IMR-90 (cell line): ENCODE results near the gene MICAL2. TPM values are rescaled to one million over a fixed set of nuclear protein-coding genes. Genes with fewer than 3 reads are reported as not detected.

Source experiments
- ATAC-seq: fragments of 200-7000 bp; cut with Tn5 transposase; 2 replicates; pipeline ENCODE4 v1.9.1; 2020; ENCODE audit warnings: low read depth, mild to moderate bottlenecking, moderate library complexity
- BruUV-seq: library from RNA; stranded (reverse); fragments of 400-500 nt; replicated peaks from 2 replicates; lab custom pipeline; 2021; lab: Mats Ljungman, UMichigan
- CTCF ChIA-PET: fragments of 300-600 bp; formaldehyde crosslinking; extraction: SDS; loops from one replicate; lab custom pipeline; 2021; ENCODE audit warnings: antibody characterized with exemption; lab: Yijun Ruan, JAX
- POLR2A ChIA-PET: fragments of 300-600 bp; sonication (Branson Sonifier 250); formaldehyde crosslinking; loops from one replicate; lab custom pipeline; 2022; ENCODE audit warnings: antibody characterized with exemption; ENCODE audit not compliant: unreplicated experiment; lab: Charles Lee
- DNase-seq: peaks from one replicate; pipeline ENCODE4 v3.0.0; 2013
- H2AFZ ChIP-seq: replicated peaks from 2 replicates; pipeline ENCODE3; 2013; ENCODE audit warnings: low read length, mild to moderate bottlenecking; ENCODE audit not compliant: poor library complexity
- H2AK5ac ChIP-seq: 2 replicates; pipeline ENCODE4 v1.6.1; 2013; ENCODE audit warnings: low read depth, low read length, inconsistent platforms
- H2AK9ac ChIP-seq: replicated peaks from 2 replicates; pipeline ENCODE3; 2013; ENCODE audit warnings: mild to moderate bottlenecking, low read depth, low read length, moderate library complexity; ENCODE audit not compliant: poor library complexity
- H2BK120ac ChIP-seq: 2 replicates; pipeline ENCODE4 v1.6.1; 2013; ENCODE audit warnings: low read depth, low read length, inconsistent platforms
- H2BK15ac ChIP-seq: 3 replicates; pipeline ENCODE4 v1.6.1; 2013; ENCODE audit warnings: low read depth, low read length, inconsistent platforms
- H2BK20ac ChIP-seq: 2 replicates; pipeline ENCODE4 v1.6.1; 2013; ENCODE audit warnings: low read depth, mild to moderate bottlenecking, inconsistent platforms, low read length, moderate library complexity
- H2BK5ac ChIP-seq: 2 replicates; pipeline ENCODE4 v1.6.1; 2013; ENCODE audit warnings: mild to moderate bottlenecking, low read depth, low read length, inconsistent platforms; ENCODE audit not compliant: poor library complexity, severe bottlenecking
- H3K14ac ChIP-seq: replicated peaks from 2 replicates; pipeline ENCODE4 v1.6.1; 2013; ENCODE audit warnings: low read depth, low read length, inconsistent platforms
- H3K18ac ChIP-seq: 2 replicates; pipeline ENCODE4 v1.6.1; 2013; ENCODE audit warnings: low read depth, low read length, control low read depth
- H3K23ac ChIP-seq: 2 replicates; pipeline ENCODE4 v1.6.1; 2013; ENCODE audit warnings: low read depth, low read length, inconsistent platforms
- H3K27ac ChIP-seq: 2 replicates; pipeline ENCODE4 v1.5.1; 2013; ENCODE audit warnings: mild to moderate bottlenecking, control low read depth, low read length; ENCODE audit not compliant: insufficient read depth
- H3K27me3 ChIP-seq: 2 replicates; pipeline ENCODE4 v1.6.1; 2013; ENCODE audit warnings: low read length; ENCODE audit not compliant: control insufficient read depth, insufficient read depth
- H3K36me3 ChIP-seq: 2 replicates; pipeline ENCODE4 v1.6.1; 2013; ENCODE audit warnings: low read length, mixed read lengths; ENCODE audit not compliant: control insufficient read depth, insufficient read depth
- H3K4ac ChIP-seq: 2 replicates; pipeline ENCODE4 v1.6.1; 2013; ENCODE audit warnings: low read depth, low read length, inconsistent platforms
- H3K4me1 ChIP-seq: 2 replicates; pipeline ENCODE4 v1.6.1; 2013; ENCODE audit warnings: low read length, mixed read lengths; ENCODE audit not compliant: control insufficient read depth, insufficient read depth
- H3K4me2 ChIP-seq: 2 replicates; pipeline ENCODE4 v1.6.1; 2013; ENCODE audit warnings: low read depth, mild to moderate bottlenecking, control low read depth, low read length, moderate library complexity
- H3K4me3 ChIP-seq: 2 replicates; pipeline ENCODE4 v1.5.1; 2013; ENCODE audit warnings: low read depth, mild to moderate bottlenecking, control low read depth, low read length, moderate library complexity; ENCODE audit not compliant: insufficient read depth
- H3K56ac ChIP-seq: 2 replicates; pipeline ENCODE4 v1.6.1; 2013; ENCODE audit warnings: low read length, inconsistent platforms; ENCODE audit not compliant: insufficient read depth; ENCODE audit errors: extremely low read depth
- H3K79me1 ChIP-seq, 2 experiments: 2 replicates each; pipeline ENCODE4 v1.6.1; 2013; ENCODE audit warnings: low read length in 2 of 2, inconsistent platforms in 1 of 2, low read depth in 1 of 2
- H3K9ac ChIP-seq: 2 replicates; pipeline ENCODE4 v1.6.1; 2013; ENCODE audit warnings: low read depth, low read length, control low read depth
- H3K9me1 ChIP-seq: 2 replicates; pipeline ENCODE4 v1.6.1; 2013; ENCODE audit warnings: low read length, inconsistent platforms; ENCODE audit not compliant: insufficient read depth
- H3K9me3 ChIP-seq: 2 replicates; pipeline ENCODE4 v1.6.1; 2013; ENCODE audit warnings: low read length; ENCODE audit not compliant: control insufficient read depth, insufficient read depth
- H4K20me1 ChIP-seq: 2 replicates; pipeline ENCODE4 v1.6.1; 2013; ENCODE audit warnings: low read length, inconsistent platforms; ENCODE audit not compliant: insufficient read depth
- H4K5ac ChIP-seq: 2 replicates; pipeline ENCODE4 v1.6.1; 2013; ENCODE audit warnings: mild to moderate bottlenecking, low read depth, low read length, control low read depth
- H4K8ac ChIP-seq, 2 experiments: 2 replicates each; pipeline ENCODE4 v1.6.1; 2013; ENCODE audit warnings: low read depth in 2 of 2, low read length in 2 of 2, control low read depth in 1 of 2, inconsistent platforms in 1 of 2
- H4K91ac ChIP-seq: 2 replicates; pipeline ENCODE4 v1.6.1; 2013; ENCODE audit warnings: low read depth, low read length, inconsistent platforms; ENCODE audit not compliant: insufficient read depth
- CEBPB ChIP-seq: IDR thresholded peaks from 2 replicates; pipeline ENCODE4 v1.6.1; 2012; ENCODE audit warnings: low read depth, low read length, improper control_type of control experiment
- CHD1 ChIP-seq: IDR thresholded peaks from 2 replicates; pipeline ENCODE4 v1.6.1; 2012; ENCODE audit warnings: low read depth, low read length, improper control_type of control experiment
- ELK1 ChIP-seq: fragments of 150-350 bp; IDR thresholded peaks from 2 replicates; pipeline ENCODE4 v1.6.1; 2016; ENCODE audit warnings: low read depth, mild to moderate bottlenecking, low read length, moderate library complexity, borderline replicate concordance
- FOS ChIP-seq: fragments of 150-350 bp; IDR thresholded peaks from 2 replicates; pipeline ENCODE4 v1.6.1; 2016; ENCODE audit warnings: low read depth, low read length
- MAFK ChIP-seq: IDR thresholded peaks from 2 replicates; pipeline ENCODE4 v1.6.1; 2012; ENCODE audit warnings: low read depth, low read length, improper control_type of control experiment
- MAZ ChIP-seq: IDR thresholded peaks from 2 replicates; pipeline ENCODE4 v1.6.1; 2012; ENCODE audit warnings: low read depth, mild to moderate bottlenecking, low read length, improper control_type of control experiment, moderate library complexity, borderline replicate concordance
- NFE2L2 ChIP-seq: fragments of 150-350 bp; IDR thresholded peaks from 2 replicates; pipeline ENCODE4 v1.6.1; 2016; ENCODE audit warnings: low read depth, mild to moderate bottlenecking, low read length
- RAD21 ChIP-seq: IDR thresholded peaks from 2 replicates; pipeline ENCODE4 v1.6.1; 2012; ENCODE audit warnings: low read length, improper control_type of control experiment
- RFX5 ChIP-seq: IDR thresholded peaks from 2 replicates; pipeline ENCODE4 v1.8.0; 2012; ENCODE audit warnings: low read depth, mild to moderate bottlenecking, low read length, moderate library complexity
- SMC3 ChIP-seq: fragments of 150-350 bp; IDR thresholded peaks from 2 replicates; pipeline ENCODE4 v1.6.1; 2016; ENCODE audit warnings: low read depth, mild to moderate bottlenecking, antibody characterized with exemption, low read length, moderate library complexity
- WGBS, 2 experiments: methylation state at CpG; one replicate each; pipeline versions ENCODE4 v1.1.5 to v1.1.7; 2013; ENCODE audit warnings: missing lambda C conversion rate in 2 of 2; ENCODE audit not compliant: insufficient read length in 1 of 2; ENCODE audit errors: extremely low coverage in 2 of 2; 5-methylcytosine and 5-hydroxymethylcytosine counted together
- dilution Hi-C: fragments of 300-500 bp; cut with HindIII; formaldehyde crosslinking; loops from one replicate; pipeline ENCODE4 v1.14.3; 2018; ENCODE audit warnings: low sequenced_read_pairs; ENCODE audit not compliant: unreplicated experiment
- in situ Hi-C: fragments of 300-500 bp; cut with MboI; formaldehyde crosslinking; loops from 3 replicates; pipeline ENCODE4 v1.14.3; 2019; ENCODE audit warnings: low sequenced_read_pairs, inconsistent platforms, mixed read lengths
- intact Hi-C: fragments of 100-400 bp; cut with micrococcal nuclease; formaldehyde crosslinking; loops from 2 replicates; pipeline ENCODE4 v1.10.0; 2022
- polyA plus RNA-seq, 3 experiments: library from polyadenylated mRNA; depleted of rRNA; stranded (reverse); fragments of >200 nt; gene quantifications; 2 replicates each; pipeline ENCODE4 v1.2.3, GENCODE V29; 2012; ENCODE audit warnings: low replicate concordance in 1 of 3
- total RNA-seq: library from RNA; depleted of rRNA; stranded (reverse); fragments of >200 nt; gene quantifications from 2 replicates; pipeline ENCODE4 v1.2.3, GENCODE V29; 2012

MICAL2 gene
- total and polyA plus RNA-seq, 2 of the 4 experiments (the other 2 are of a cell fraction) = 170 to 336 TPM

GRCh38 chr11:12174477-12175143 is 64.2 kb downstream of the MICAL2 start:
- H3K4me2 ChIP-seq = no peak overlapping the region; the same call in 1 of the 2 replicates
- no peak overlapping the region for H3K9ac ChIP-seq

More at GRCh38 chr11:12174477-12175143, 64.2 kb downstream of the MICAL2 start:
- peak overlapping the region; percentile 56 for H4K5ac ChIP-seq
- H3K4me1 ChIP-seq = peaks cover 36% of the 10 kb centered on the region
- H4K91ac ChIP-seq = peak overlapping the region; percentile 99
- BruUV-seq = no TSS peak
- H2AFZ ChIP-seq = no peak overlapping the region
- peak; percentile 81 for DNase-seq
- H3K4me3 ChIP-seq = no peak overlapping the region
- intact Hi-C loops = no loop called here
- ATAC-seq = no peak
- peaks cover 26 to 74% of the 10 kb centered on the region in 2 experiments for H3K79me1 ChIP-seq
- H3K4ac ChIP-seq = peak overlapping the region; percentile 99
- TF ChIP-seq ELK1 (no peak), RFX5 (no peak), MAZ (no peak), NFE2L2 (peak; percentile 96), FOS (0 out of 2 replicates have a peak, but pooled peaks have one; percentile 12), CHD1 (no peak), SMC3 (no peak), RAD21 (no peak), MAFK (peak; percentile 90), CEBPB (no peak)
- no peak overlapping the region for H2AK9ac ChIP-seq
- 100% methylated on average over 1 of the region's 3 CpGs; no CpG with 5 or more reads in 1 of the 2 experiments for WGBS, 2 experiments
- H3K27ac ChIP-seq = peak overlapping the region; percentile 98
- peak overlapping the region; percentile 64; the same call in 1 of the 2 replicates for H3K56ac ChIP-seq
- peak overlapping the region; percentile 100 for H2BK120ac ChIP-seq
- peak overlapping the region; percentile 77; the same call in 1 of the 2 replicates for H3K23ac ChIP-seq
- H4K20me1 ChIP-seq = no peaks in the 10 kb centered on the region
- peak overlapping the region; percentile 97 for H2AK5ac ChIP-seq
- H3K14ac ChIP-seq = peak overlapping the region; percentile 78
- H3K36me3 ChIP-seq = peaks cover 5% of the 10 kb centered on the region
- peak overlapping the region; percentile 97 for H2BK20ac ChIP-seq
- H3K18ac ChIP-seq = peak overlapping the region; percentile 95
- H4K8ac ChIP-seq = peak overlapping the region; percentile 95 to 98
- H2BK5ac ChIP-seq = peak overlapping the region; percentile 99
- in situ Hi-C loops = no loop called here
- POLR2A ChIA-PET = no interaction called here
- dilution Hi-C loops = no loop called here
- CTCF ChIA-PET = no interaction called here
- H2BK15ac ChIP-seq = peak overlapping the region; percentile 99; the same call in 2 of the 3 replicates
- no peaks in the 10 kb centered on the region for H3K27me3 ChIP-seq
- peaks cover 39% of the 10 kb centered on the region for H3K9me1 ChIP-seq
- H3K9me3 ChIP-seq = peaks cover 3% of the 10 kb centered on the region
